ENCODE data around the gene GIMAP4.

GRCh38 chr7:150587551-150587950 is 20.4 kb downstream of the GIMAP4 start:
- TF ChIP-seq, protein P1, sequence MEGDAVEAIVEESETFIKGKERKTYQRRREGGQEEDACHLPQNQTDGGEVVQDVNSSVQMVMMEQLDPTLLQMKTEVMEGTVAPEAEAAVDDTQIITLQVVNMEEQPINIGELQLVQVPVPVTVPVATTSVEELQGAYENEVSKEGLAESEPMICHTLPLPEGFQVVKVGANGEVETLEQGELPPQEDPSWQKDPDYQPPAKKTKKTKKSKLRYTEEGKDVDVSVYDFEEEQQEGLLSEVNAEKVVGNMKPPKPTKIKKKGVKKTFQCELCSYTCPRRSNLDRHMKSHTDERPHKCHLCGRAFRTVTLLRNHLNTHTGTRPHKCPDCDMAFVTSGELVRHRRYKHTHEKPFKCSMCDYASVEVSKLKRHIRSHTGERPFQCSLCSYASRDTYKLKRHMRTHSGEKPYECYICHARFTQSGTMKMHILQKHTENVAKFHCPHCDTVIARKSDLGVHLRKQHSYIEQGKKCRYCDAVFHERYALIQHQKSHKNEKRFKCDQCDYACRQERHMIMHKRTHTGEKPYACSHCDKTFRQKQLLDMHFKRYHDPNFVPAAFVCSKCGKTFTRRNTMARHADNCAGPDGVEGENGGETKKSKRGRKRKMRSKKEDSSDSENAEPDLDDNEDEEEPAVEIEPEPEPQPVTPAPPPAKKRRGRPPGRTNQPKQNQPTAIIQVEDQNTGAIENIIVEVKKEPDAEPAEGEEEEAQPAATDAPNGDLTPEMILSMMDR (IDR thresholded peaks at IDR 0.05) = no peak
- TF ChIP-seq POLR2A (IDR thresholded peaks at IDR 0.05) = no peak

All from adrenal gland (tissue), 5 donors.